ENCODE data around the gene ADM2. TPM values are rescaled to one million over a fixed set of nuclear protein-coding genes. Genes with fewer than 3 reads are reported as not detected.
A peak's percentile ranks its signal among the peaks of the same experiment; 100 is the strongest.

ADM2 gene
- total and polyA plus RNA-seq, 2 of the 13 experiments (the other 11 are each of a cell fraction or from before 2014, with no cell fraction given), result 1.2 to 3.0 TPM

- TF ChIP-seq HINFP (CRISPR knock-in tag; IDR thresholded peaks at IDR 0.05; ENCODE audit: low read depth) (no peak), THAP9 (CRISPR knock-in tag; IDR thresholded peaks at IDR 0.05; ENCODE audit: borderline replicate concordance) (peak; percentile 57; the same call in 1 of the 2 replicates), ZNF710 (CRISPR knock-in tag; IDR thresholded peaks at IDR 0.05; ENCODE audit: borderline replicate concordance) (no peak), MEIS2 (CRISPR knock-in tag; IDR thresholded peaks at IDR 0.05) (peak; percentile 27; the same call in 1 of the 2 replicates), ZNF766 (CRISPR knock-in tag; IDR thresholded peaks at IDR 0.05; ENCODE audit: borderline replicate concordance) (no peak), HIVEP1 (CRISPR knock-in tag; IDR thresholded peaks at IDR 0.05) (0 out of 2 replicates have a peak, but pooled peaks have one; percentile 37), MYC (CRISPR knock-in tag; IDR thresholded peaks at IDR 0.05; ENCODE audit: borderline replicate concordance) (peak; percentile 22; the same call in 1 of the 2 replicates), GRHL1 (CRISPR knock-in tag; conservative IDR thresholded peaks at IDR 0.05) (no peak), ZZZ3 (CRISPR knock-in tag; IDR thresholded peaks at IDR 0.05; ENCODE audit: borderline replicate concordance) (no peak), MXD1 (CRISPR knock-in tag; IDR thresholded peaks at IDR 0.05) (peak; percentile 51; the same call in 1 of the 2 replicates), ETS1 (CRISPR knock-in tag; IDR thresholded peaks at IDR 0.05) (0 out of 2 replicates have a peak, but pooled peaks have one; percentile 58), ZNF619 (CRISPR knock-in tag; IDR thresholded peaks at IDR 0.05) (0 out of 2 replicates have a peak, but pooled peaks have one; percentile 41), GABPA (IDR thresholded peaks at IDR 0.05; ENCODE audit: low read depth, low read length) (no peak), GABPA (CRISPR knock-in tag; IDR thresholded peaks at IDR 0.05; ENCODE audit: low read depth) (no peak), ZNF790 (CRISPR knock-in tag; IDR thresholded peaks at IDR 0.05; ENCODE audit: borderline replicate concordance) (no peak)
These were observed 7.3 kb upstream of the ADM2 start (continued) for GRCh38 chr22:50473855-50474671.

Data from HepG2 (cell line).